ENCODE results near the gene POU5F2.

The POU5F2 gene, protein sequence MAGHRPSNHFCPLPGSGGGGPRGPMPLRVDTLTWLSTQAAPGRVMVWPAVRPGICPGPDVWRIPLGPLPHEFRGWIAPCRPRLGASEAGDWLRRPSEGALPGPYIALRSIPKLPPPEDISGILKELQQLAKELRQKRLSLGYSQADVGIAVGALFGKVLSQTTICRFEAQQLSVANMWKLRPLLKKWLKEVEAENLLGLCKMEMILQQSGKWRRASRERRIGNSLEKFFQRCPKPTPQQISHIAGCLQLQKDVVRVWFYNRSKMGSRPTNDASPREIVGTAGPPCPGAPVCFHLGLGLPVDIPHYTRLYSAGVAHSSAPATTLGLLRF
- 1.5 to 4.0 reads per million in 2 experiments for total RNA-seq

- DNase-seq (ENCODE audit: low read depth): no peak
Observed at GRCh38 chr5:93741136-93741811, at the start of gene POU5F2. TSS of gene POU5F2 (minus strand) at chr5:93741600. CDS start at chr5:93741563, 37 bp downstream.

DNA sequence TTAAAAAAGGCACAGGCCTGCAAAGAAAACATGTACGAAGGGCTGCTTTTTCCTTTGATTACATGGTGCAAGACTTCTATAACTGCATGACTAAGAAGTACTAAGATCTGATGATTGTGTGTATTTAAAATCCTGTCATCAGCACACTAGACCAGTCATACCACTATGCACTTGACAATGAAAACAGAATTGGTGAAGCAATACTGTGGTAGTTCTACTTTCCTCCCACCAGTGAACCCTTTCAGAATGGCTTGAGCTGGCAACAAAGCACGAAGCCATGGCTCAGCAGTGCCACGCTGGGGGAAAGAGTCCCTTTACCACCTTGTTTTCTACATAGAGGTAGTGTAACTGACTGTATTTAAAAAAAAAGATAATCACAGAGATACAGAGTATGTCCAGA, 49.0 kb upstream of the POU5F2 start:
- DNase-seq (ENCODE audit: low read depth): no peak

DNA sequence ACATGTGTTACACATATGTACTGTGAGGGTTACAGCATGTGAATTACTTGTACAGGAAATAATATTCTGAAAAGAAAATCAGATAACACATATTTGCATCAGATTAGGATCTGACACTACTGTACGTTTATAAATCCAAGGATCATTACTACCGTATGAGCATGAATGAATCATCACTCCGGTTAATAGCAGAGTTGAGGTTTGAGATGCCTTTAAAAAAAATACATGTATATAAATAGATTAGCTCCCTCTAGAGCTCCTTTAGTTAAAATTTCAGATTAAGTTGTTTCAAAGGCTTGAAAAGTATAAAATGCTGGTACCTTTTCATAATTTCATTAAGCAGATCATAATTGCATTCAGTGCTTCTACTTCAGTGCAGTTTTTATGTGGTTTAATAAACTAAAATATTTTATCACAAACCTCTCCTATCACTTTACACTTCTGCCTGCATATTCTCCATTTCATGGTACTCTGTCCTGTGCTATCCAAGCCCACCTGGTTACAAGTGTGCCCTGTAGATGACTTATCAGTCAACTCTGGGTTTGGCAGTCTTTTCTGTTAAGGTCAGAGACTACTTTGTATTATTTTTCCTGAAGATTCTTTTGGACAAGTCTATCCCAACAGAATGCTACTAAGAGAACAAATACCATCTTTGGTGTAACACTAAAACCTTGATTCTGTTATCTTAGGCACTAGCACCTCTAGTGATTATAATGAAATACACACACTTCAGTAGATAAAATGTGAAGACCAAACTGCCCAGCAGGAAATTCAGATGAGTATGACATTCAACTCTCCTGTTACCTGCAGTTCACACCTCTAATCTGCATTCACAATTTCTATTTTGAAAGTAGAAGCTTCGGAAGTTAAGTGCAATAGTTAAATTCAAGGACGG, 48.0 kb upstream of the POU5F2 start:
- no peak for DNase-seq (ENCODE audit: low read depth)

DNA sequence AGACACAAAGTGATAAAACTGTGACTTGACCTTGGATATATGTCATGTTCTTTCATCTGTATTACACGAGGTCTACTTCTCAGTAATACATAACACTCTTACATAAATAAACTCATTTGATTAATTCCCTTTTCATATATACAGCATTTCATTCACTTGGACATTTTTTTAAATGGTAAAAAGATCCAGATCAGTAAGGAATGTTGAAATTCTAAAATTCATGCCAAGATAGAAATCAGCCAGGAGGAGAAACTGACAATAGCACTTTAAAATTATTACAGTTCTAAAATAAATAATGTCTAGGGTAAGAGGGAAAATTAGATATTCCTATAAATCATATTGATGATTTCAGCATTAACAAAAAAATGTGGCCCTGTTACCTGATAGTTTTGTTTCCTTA, 46.2 kb upstream of the POU5F2 start:
- no peak for DNase-seq (ENCODE audit: low read depth)

GRCh38 chr5:93785475-93785874, 44.1 kb upstream of the POU5F2 start:
- no peak for DNase-seq (ENCODE audit: low read depth)

GRCh38 chr5:93782978-93783377, 41.6 kb upstream of the POU5F2 start:
- DNase-seq (ENCODE audit: low read depth): no peak

GRCh38 chr5:93777620-93778019, 36.2 kb upstream of the POU5F2 start:
- DNase-seq (ENCODE audit: low read depth): no peak

DNA sequence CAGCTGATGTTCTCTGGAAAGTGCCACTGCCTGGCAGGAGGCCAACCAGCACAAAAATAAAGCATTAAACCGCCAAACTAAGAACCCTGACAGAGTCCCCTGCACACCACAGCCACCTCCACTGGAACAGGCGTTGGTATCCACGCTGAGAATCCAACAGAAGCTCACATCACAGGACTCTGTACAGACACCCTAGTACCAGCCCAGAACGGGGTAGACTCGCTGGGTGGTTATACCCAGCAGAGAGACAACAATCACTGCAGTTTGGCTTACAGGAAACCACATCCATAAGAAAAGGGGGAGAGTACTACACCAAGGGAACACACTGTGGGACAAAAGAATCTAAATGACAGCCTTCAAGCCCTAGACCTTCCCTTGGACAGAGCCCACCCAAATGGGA, 15.0 kb upstream of the POU5F2 start:
- DNase-seq (ENCODE audit: low read depth): no peak

DNA sequence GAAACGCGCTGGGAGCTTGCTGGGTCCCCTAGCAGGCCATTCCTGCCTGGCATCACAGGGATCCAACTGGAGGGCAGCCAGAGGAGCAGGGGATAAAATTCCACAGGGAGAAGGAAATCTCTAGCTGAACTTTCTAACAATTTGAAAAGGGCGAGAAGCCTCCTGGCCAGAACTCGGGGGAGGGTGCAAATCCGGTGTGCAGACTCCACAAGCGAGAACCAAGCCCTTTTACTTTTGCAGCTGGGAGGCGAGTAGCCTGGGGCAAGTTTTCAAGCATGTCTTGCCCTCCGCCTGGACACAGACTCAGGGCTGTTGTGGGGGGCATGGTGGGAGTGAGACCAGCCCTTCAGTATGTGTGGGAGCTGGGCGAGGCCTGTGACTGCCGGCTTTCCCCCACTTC, 14.3 kb upstream of the POU5F2 start:
- no peak for DNase-seq (ENCODE audit: low read depth)

GRCh38 chr5:93748875-93749397, 7.5 kb upstream of the POU5F2 start:
- no peak for DNase-seq (ENCODE audit: low read depth)

GRCh38 chr5:93746406-93747056, 5.1 kb upstream of the POU5F2 start:
- DNase-seq (ENCODE audit: low read depth): no peak

GRCh38 chr5:93736284-93736683, 5.1 kb downstream of the POU5F2 start:
- no peak for DNase-seq (ENCODE audit: low read depth)

DNA sequence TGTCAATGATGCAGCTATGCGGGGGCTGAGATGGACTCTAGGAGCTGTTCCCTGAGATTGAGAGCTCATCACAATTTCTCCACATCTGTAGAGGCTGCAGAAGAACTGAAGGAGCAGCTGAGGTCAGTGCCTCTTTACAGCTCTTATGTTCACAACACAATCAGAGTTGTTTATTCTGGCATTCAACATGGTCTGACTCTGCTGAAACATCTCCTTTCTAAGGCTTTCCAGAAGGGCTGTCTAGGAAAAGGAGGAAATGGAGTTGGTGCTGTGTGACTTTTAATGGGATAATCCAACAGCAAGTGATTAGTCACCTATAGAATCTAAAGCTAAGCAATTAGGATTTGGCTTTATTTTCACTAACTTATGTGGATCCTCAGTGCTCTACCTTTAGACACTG, 6.0 kb downstream of the POU5F2 start:
- DNase-seq (ENCODE audit: low read depth): no peak

- DNase-seq (ENCODE audit: low read depth): no peak
Observed at GRCh38 chr5:93731987-93732386, 9.4 kb downstream of the POU5F2 start.

DNA sequence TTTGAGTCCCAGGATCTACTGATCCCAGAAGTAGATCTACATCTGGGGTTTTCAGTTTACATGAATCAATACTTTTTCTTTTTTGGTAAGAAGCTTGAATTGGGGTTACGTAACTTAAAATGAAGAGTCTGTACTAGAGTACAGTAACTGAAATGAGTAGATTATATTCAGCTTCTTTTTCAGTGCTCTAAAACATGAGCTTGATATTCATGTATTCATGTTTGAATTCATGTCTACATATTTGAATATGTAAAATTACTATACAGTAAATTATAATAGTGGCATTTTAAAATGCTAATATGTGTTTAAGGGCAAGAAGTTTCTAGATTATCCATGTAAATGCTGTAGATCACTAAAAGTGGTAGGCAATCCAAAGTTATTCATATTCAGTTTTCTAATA, 14.8 kb downstream of the POU5F2 start:
- DNase-seq (ENCODE audit: low read depth): no peak

DNA sequence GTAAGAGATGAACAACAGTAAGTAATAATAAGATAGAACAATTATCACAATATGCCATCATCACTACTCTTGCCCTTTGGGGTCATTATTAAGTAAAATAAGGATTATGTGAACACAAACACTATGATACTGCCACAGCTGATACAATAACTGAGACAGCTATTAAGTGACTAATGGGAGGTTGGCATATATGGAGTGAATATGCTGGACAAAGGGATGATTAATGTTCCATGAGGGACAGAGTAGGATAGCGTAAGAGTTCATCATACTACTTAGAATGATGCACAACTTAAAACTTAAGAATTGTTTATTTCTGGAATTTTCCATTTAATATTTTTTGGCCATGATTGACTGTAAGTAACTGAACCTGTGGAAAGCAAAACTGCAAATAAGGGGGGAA, 16.6 kb downstream of the POU5F2 start:
- no peak for DNase-seq (ENCODE audit: low read depth)

DNA sequence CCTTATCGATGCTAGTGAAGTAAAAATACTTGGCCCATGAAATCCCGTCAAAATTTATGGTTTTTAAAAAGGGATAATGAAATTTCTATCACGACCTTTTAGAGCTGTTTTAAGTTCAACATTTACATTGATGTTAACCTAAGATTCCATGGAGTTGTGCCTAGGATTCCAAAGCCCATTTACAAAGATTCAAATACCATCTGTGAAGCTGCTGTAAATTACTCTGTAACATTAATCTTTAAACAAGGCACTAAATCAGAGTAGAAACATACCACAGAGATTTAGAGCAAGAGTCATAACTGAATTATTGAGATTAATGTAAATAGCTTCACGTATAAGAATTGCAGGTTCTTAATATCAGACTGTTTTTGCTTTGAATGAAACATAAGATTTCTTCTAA, 17.7 kb downstream of the POU5F2 start:
- DNase-seq (ENCODE audit: low read depth): no peak

- DNase-seq (ENCODE audit: low read depth): no peak
Observed at GRCh38 chr5:93723005-93723404, 18.4 kb downstream of the POU5F2 start.

DNA sequence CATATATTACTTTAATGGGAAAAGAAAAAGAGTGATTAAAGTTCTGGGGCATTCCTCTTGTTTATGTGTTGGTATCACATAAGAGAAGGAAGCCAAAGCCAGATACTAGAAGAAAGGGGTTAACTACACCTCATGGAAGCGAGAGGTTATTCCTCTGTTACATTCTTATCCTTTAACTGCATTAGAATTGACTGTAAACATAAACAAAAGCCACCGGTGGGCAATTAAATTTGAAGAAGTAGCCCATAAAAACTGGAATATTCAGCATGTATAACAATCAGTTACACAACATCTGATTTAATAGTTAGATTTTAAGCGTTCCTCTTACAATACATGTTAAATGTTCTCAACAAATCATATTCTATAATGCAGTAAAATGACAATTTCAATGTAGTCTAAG, 18.8 kb downstream of the POU5F2 start:
- DNase-seq (ENCODE audit: low read depth): no peak

DNA sequence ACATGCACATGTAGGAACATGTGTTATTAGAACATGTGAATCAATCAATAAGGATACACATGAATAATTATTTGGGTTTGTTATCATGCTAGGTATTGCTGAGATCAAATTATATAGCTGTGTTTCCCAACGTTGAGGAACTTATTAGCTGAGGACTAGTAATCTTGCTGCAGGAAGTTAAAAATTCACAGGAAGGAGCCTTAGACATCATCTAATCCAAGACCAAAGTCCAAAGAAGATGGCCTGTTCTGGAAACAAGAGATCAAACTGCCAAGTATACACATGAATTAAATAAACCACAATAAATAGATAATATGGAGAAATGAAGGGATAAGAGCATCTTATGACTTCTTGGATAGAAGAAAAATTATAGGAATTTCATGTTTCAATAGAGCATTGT, 19.9 kb downstream of the POU5F2 start:
- no peak for DNase-seq (ENCODE audit: low read depth)

- no peak for DNase-seq (ENCODE audit: low read depth)
Observed at GRCh38 chr5:93721071-93721470, 20.3 kb downstream of the POU5F2 start.

- no peak for DNase-seq (ENCODE audit: low read depth)
Observed at GRCh38 chr5:93717162-93717561, 24.2 kb downstream of the POU5F2 start.
